ENCODE results near the gene TMC7. TPM values are rescaled to one million over a fixed set of nuclear protein-coding genes. Genes with fewer than 3 reads are reported as not detected.

Gene TMC7
- total and polyA plus RNA-seq, 2 donors = 3.4 to 3.7 TPM

DNA sequence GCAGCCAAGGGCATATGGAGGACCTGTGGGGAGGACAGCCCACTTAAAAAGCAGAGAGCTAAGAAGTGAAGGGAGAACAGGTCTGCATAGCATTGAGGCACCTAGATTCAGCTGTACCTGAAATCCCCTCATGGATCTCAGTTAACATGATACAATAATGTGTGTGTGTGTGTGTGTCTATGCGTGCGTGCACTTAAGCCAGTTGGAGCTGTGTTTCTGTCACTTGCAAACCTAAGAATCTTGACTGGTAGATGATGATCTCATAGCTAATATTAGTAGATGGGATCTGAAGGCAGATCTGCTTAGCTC lies 128.3 kb downstream of the TMC7 start:
- no peak for DNase-seq (ENCODE audit: extremely low spot score)
- H3K27ac ChIP-seq (ENCODE audit: low read depth) = no peak overlapping the region
- H3K36me3 ChIP-seq (ENCODE audit: insufficient read depth) = no peaks in the 10 kb centered on the region
- peaks cover 3% of the 10 kb centered on the region for H3K4me1 ChIP-seq (ENCODE audit: insufficient read depth)
- H3K4me3 ChIP-seq (ENCODE audit: low read depth, low read length) = no peak overlapping the region
- 93% methylated on average over 2 of the region's 2 CpGs for WGBS

Small RNA genes within 50 kb of the gene (small RNA-seq; reads per million reads assigned to genes)
- gene RNU6-1340P = not detected

Other genes with a start within 250 kb of the TMC7 start
- gene RPS15A, start 193.6 kb upstream of the TMC7 start, total RNA-seq = 1,611 TPM
- 3,190 TPM for gene RPS15A, start 193.6 kb upstream of the TMC7 start, polyA plus RNA-seq
- gene ARL6IP1, start 182.4 kb upstream of the TMC7 start, total RNA-seq = 190 TPM
- gene ARL6IP1, start 182.4 kb upstream of the TMC7 start, polyA plus RNA-seq = 79.9 TPM
- 143 TPM for gene SMG1, start 57.5 kb upstream of the TMC7 start, total RNA-seq
- gene SMG1, start 57.5 kb upstream of the TMC7 start, polyA plus RNA-seq = 16.9 TPM
- 23.8 TPM for gene COQ7, start 83.7 kb downstream of the TMC7 start, total RNA-seq
- 22.1 TPM for gene COQ7, start 83.7 kb downstream of the TMC7 start, polyA plus RNA-seq
- gene ITPRIPL2, start 130.0 kb downstream of the TMC7 start, total RNA-seq = 63.5 TPM
- gene ITPRIPL2, start 130.0 kb downstream of the TMC7 start, polyA plus RNA-seq = 14.5 TPM
- gene SYT17, start 184.3 kb downstream of the TMC7 start, total RNA-seq = 6.5 TPM
- gene SYT17, start 184.3 kb downstream of the TMC7 start, polyA plus RNA-seq = 1.8 TPM